Ovary (tissue), 9 donors: ENCODE results near the gene TMEM250. TPM values are rescaled to one million over a fixed set of nuclear protein-coding genes. Genes with fewer than 3 reads are reported as not detected.

Source experiments
- DNase-seq, 5 donors: peaks; one replicate each; pipeline ENCODE4 v3.0.0-alpha.2; 2019 to 2020
- H3K27ac ChIP-seq, 2 donors: fragments of 200-600 bp; one replicate each; pipeline versions ENCODE4 v1.5.1 to v1.8.0; 2019 to 2022
- H3K27me3 ChIP-seq: fragments of 200-600 bp; one replicate; pipeline ENCODE4 v1.8.0; 2022
- H3K36me3 ChIP-seq: fragments of 200-600 bp; sonication (generic); one replicate; pipeline ENCODE4 v1.5.1; 2019
- H3K4me1 ChIP-seq: one replicate; pipeline ENCODE4 v1.8.1; 2013; ENCODE audit warnings: mild to moderate bottlenecking, moderate library complexity; ENCODE audit not compliant: insufficient read depth
- H3K4me3 ChIP-seq: fragments of 200-600 bp; sonication (generic); one replicate; pipeline ENCODE4 v1.5.1; 2017
- H3K9me3 ChIP-seq, 2 donors: fragments of 200-600 bp in 1 of 2; sonication (generic) in 1 of 2; one replicate each; pipeline versions ENCODE4 v1.5.1 to v1.8.1; 2013 to 2019; ENCODE audit warnings: mild to moderate bottlenecking in 1 of 2, moderate library complexity in 1 of 2
- EP300 ChIP-seq: sonication (generic); formaldehyde crosslinking; IDR thresholded peaks from one replicate; pipeline ENCODE4 v1.6.1; 2017; ENCODE audit warnings: antibody characterized with exemption
- POLR2A ChIP-seq: fragments of 450-650 bp; IDR thresholded peaks from one replicate; pipeline ENCODE4 v1.6.1; 2017; ENCODE audit warnings: antibody characterized with exemption, mild to moderate bottlenecking, moderate library complexity
- WGBS, 3 donors: extraction: QIAGEN DNeasy Blood & Tissue Kit in 1 of 3; methylation state at CpG; one replicate each; pipeline versions ENCODE4 v1.1.5 to v1.1.7; 2013 to 2017; 5-methylcytosine and 5-hydroxymethylcytosine counted together
- intact Hi-C, 4 donors: fragments of 100-400 bp; cut with DNase I; formaldehyde crosslinking; loops; one replicate each; pipeline versions ENCODE4 v1.11.0 to v1.15.1; 2022 to 2023
- polyA plus RNA-seq, 2 donors: library from polyadenylated mRNA; stranded (reverse); fragments of 200-250 nt in 1 of 2; fragments of 350-450 nt in 1 of 2; fragmentation: Illumina TruSeq in 1 of 2; extraction: RNeasy Lipid Tissue Mini Kit (QIAGEN cat#74804) in 1 of 2; gene quantifications; one replicate each; pipeline ENCODE4 v1.2.3, GENCODE V29; 2013 to 2014
- total RNA-seq, 7 donors: library from RNA; depleted of rRNA in 2 of 7; stranded (reverse); fragments of >200 nt in 2 of 7; fragmentation: NEBNext Ultra II Directional in 3 of 7; extraction: Animal tissue kit (Norgen Biotek cat#: 25700) in 3 of 7; gene quantifications; one replicate each; pipeline versions ENCODE4 v1.1.0 to v1.2.4, GENCODE V29; 2016 to 2023
- TF ChIP-seq, protein P1 (sequence below), 3 donors: fragments of 450-650 bp in 2 of 3; fragments of 200-600 bp in 1 of 3; IDR thresholded peaks; one replicate each; pipeline versions ENCODE4 v1.5.1 to v1.8.0; 2016 to 2022; ENCODE audit warnings: antibody characterized with exemption in 3 of 3, mild to moderate bottlenecking in 1 of 3
- donor health status: DM: no; HTN: no; CAD: no; lungs with moderate emphysema.
- donor health status: DM: no; HTN: no; CAD: no.
- donor health status: Bipolar disorder and iron deficiency.
- donor health status: DM: yes; HTN: yes; CAD: no.
- donor health status: DM: no; HTN: no; CAD: no.
- donor health status: DM: yes; HTN: yes; CAD: no.

TMEM250 gene
- total and polyA plus RNA-seq, 9 donors, result 3.7 to 35.2 (median 24.8) TPM

DNA sequence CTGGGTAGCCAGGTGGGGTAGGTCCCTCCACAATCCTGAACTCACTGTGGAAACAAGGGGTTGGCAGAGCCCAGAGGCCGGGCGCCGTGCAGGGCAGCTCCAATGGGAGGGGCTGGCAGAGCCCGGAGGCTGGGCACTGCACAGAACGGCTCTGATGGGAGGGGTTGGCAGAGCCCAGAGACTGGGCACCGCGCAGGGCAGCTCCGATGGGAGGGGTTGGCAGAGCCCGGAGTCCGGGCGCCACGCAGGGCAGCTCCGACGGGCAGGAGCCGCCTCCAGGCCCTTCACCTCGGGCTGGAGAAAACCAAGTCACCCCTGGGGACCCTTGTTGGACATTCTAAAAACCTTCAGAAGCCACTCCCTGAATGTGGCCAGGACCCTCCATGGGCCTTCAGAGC lies 32.9 kb downstream of the TMEM250 start:
- peak in 2 of 5 donors; percentile 21 to 31 for DNase-seq
- no peak overlapping the region for H3K4me3 ChIP-seq
- H3K9me3 ChIP-seq, result no peaks in the 10 kb centered on the region
- 81 to 90% (median 88%) methylated on average over 15 to 16 of the region's 16 CpGs for WGBS, 3 donors
- intact Hi-C loops, result loop anchor here in 2 of 4 donors (5.0 to 10.0 kb wide), 2 partner anchors 36 to 51 kb away; no protein-coding TSS in a partner anchor
- H3K36me3 ChIP-seq, result no peaks in the 10 kb centered on the region
- H3K27ac ChIP-seq, result no peak overlapping the region
- H3K27me3 ChIP-seq, result no peaks in the 10 kb centered on the region
- no peak for TF ChIP-seq EP300
- TF ChIP-seq POLR2A, result no peak
- TF ChIP-seq, protein P1, sequence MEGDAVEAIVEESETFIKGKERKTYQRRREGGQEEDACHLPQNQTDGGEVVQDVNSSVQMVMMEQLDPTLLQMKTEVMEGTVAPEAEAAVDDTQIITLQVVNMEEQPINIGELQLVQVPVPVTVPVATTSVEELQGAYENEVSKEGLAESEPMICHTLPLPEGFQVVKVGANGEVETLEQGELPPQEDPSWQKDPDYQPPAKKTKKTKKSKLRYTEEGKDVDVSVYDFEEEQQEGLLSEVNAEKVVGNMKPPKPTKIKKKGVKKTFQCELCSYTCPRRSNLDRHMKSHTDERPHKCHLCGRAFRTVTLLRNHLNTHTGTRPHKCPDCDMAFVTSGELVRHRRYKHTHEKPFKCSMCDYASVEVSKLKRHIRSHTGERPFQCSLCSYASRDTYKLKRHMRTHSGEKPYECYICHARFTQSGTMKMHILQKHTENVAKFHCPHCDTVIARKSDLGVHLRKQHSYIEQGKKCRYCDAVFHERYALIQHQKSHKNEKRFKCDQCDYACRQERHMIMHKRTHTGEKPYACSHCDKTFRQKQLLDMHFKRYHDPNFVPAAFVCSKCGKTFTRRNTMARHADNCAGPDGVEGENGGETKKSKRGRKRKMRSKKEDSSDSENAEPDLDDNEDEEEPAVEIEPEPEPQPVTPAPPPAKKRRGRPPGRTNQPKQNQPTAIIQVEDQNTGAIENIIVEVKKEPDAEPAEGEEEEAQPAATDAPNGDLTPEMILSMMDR (IDR thresholded peaks at IDR 0.05), result no peak
- H3K4me1 ChIP-seq, result no peaks in the 10 kb centered on the region

DNA sequence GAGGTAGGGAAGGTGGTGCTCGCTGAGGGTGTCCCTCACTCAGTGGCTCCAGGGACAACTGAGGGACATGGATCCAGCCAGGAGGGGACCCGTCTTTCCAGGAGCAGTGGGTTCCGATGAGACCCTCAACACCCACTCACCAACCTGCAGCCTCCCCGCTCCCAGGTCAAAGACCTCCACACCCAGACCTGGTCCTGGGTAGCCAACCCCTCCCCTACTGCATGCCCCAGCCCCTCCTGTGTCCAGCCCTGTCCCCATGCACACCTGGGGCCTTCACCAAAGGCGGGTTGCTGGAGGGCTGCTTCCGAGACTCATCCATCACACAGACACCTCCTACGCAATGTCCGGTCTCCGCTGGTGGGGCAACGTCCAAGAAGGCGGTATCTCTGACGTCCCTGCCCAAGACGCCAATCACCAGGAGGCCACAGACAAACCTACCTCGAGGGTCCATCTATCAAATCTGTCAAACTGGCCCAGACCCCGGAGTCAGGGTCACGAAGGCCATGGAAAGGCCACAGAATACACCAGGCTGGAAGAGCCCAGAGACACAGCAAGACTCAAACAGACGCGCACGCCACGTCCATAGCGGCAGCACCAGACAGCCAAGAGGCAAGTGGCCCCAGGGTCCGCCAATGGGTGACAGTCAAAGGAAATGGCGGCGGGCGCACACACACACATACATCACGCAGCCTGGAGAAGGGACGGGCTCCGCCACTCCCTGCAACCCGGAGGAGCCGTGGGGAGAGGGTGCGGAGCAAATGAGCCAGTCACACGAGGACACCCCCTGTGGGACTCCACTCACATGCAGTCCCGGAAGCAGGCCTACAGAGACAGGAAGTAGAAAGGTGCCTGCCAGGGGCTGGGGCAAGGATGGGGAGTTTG lies 34.4 kb downstream of the TMEM250 start:
- Histone ChIP-seq H3K4me1 (peaks cover 3% of the 10 kb centered on the region), H3K36me3 (no peaks in the 10 kb centered on the region), H3K27me3 (no peaks in the 10 kb centered on the region), H3K4me3 (no peak overlapping the region), H3K27ac (no peak overlapping the region), H3K9me3 (no peaks in the 10 kb centered on the region)
- intact Hi-C loops, result loop anchor here in 1 of 4 donors (10.0 kb wide), 1 partner anchor 50 kb away; no protein-coding TSS in a partner anchor
- TF ChIP-seq POLR2A (no peak), EP300 (no peak)
- TF ChIP-seq, protein P1 (IDR thresholded peaks at IDR 0.05), result no peak
- DNase-seq, result peak in 2 of 5 donors; percentile 18 to 34
- 84 to 87% (median 87%) methylated on average over 33 of the region's 33 CpGs for WGBS, 3 donors

DNA sequence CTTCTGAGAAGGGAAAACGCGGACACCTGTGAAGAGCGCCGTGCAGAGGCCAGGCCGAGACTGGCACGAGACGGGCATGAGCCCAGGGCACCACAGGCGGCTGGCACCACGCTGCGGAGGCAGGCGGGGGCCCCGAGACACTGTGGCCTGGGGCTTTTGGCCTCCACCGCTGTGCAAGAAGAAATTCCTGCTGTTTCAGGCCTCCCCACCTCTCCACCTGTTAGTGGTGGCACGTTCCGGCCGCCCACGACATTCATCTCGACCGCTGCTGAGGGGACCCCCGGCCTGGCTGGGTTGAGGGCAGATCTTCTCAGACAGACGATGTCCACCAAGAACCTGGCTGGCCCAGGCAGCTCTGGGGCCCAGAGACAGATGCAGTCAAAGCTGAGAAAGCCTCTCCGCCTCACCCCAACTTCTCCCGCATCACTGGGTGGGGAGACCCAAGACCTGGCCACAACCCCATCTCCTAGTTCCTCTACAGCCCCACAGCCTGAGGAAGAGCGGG lies 35.1 kb downstream of the TMEM250 start:
- Histone ChIP-seq H3K36me3 (no peaks in the 10 kb centered on the region), H3K27ac (no peak overlapping the region), H3K9me3 (no peaks in the 10 kb centered on the region), H3K4me3 (no peak overlapping the region), H3K27me3 (no peaks in the 10 kb centered on the region), H3K4me1 (peaks cover 3% of the 10 kb centered on the region)
- TF ChIP-seq, protein P1 (IDR thresholded peaks at IDR 0.05), result no peak
- TF ChIP-seq EP300 (no peak), POLR2A (no peak)
- intact Hi-C loops, result loop anchor here in 1 of 4 donors (10.0 kb wide), 1 partner anchor 49 kb away; no protein-coding TSS in a partner anchor
- WGBS, 3 donors, result 88 to 95% (median 91%) methylated on average over 24 of the region's 24 CpGs
- peak in 2 of 5 donors; percentile 13 to 28 for DNase-seq

DNA sequence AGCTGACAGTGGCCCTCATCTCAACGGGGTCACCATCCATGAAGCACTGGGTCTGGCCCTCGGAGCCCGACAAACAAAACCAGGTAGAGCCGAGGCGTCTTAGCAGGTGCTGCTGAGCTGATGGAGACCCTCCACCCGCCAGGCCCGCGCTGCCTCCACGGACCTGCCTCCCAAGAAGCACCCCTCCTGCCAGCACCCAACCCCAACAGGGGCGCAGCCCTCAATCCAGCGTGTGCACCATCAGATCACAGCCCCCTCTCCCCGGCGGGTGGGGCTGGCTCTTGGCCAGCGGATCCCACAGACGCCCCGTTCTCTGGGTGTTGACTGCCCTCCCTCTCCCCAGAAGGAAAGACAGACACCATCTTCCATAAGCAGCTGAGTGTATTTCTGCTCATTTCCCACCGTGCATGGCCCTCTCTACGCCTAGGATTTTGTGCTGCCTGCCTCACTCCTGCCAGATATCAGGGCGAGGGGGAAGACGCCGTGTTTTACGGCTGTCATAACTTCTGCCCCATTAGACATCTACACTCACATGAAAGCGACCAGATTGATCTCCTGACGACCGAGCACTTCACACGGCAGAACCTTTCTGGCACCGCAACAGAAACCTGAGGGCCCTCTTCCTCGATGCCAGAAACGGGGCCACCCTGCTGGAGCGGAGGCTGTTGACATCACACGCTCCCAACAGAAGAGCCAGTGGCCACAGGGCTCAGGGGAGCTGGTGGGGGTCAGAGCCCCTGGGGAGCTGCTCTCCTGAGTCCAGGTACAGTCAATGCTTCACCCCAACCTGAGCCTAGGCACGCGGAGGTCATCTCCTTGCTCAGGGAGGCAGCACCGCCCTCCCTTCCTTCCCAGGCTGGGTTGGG lies 35.9 kb downstream of the TMEM250 start:
- TF ChIP-seq EP300, result no peak
- TF ChIP-seq, protein P1 (IDR thresholded peaks at IDR 0.05), result no peak
- no peak for TF ChIP-seq POLR2A
- Histone ChIP-seq H3K4me1 (peaks cover 3% of the 10 kb centered on the region), H3K9me3 (no peaks in the 10 kb centered on the region), H3K27ac (no peak overlapping the region), H3K36me3 (no peaks in the 10 kb centered on the region), H3K27me3 (no peaks in the 10 kb centered on the region), H3K4me3 (no peak overlapping the region)
- peak in 2 of 5 donors; percentile 21 to 24 for DNase-seq
- WGBS, 3 donors, result 77 to 82% (median 80%) methylated on average over 33 to 34 of the region's 34 CpGs
- intact Hi-C loops, result loop anchor here in 1 of 4 donors (10.0 kb wide), 1 partner anchor 48 kb away; no protein-coding TSS in a partner anchor
